CD8-positive, alpha-beta memory T cell (primary cell): Measurements from ENCODE around the gene SUMF1. TPM values are rescaled to one million over a fixed set of nuclear protein-coding genes. Genes with fewer than 3 reads are reported as not detected.

Experiments
- CTCF ChIA-PET: fragments of 350-600 bp; sonication (Branson Sonifier 250); formaldehyde crosslinking; loops from one replicate; lab custom pipeline; 2021; ENCODE audit warnings: antibody characterized with exemption; lab: Charles Lee
- POLR2A ChIA-PET: fragments of 350-600 bp; sonication (Branson Sonifier 250); formaldehyde crosslinking; loops from one replicate; lab custom pipeline; 2021; ENCODE audit warnings: antibody characterized with exemption; lab: Charles Lee
- DNase-seq, 5 donors: peaks; one replicate each; pipeline versions ENCODE4 v3.0.0 to v3.0.0-alpha.2; 2020 to 2022; ENCODE audit warnings: mixed read lengths in 1 of 5
- H3K27ac ChIP-seq: one replicate; pipeline ENCODE4 v1.7.0; 2013; ENCODE audit warnings: low read depth, mild to moderate bottlenecking, low read length, moderate library complexity
- H3K27me3 ChIP-seq: 2 replicates; pipeline ENCODE4 v1.7.0; 2013; ENCODE audit warnings: low read length, mild to moderate bottlenecking; ENCODE audit not compliant: insufficient read depth, poor library complexity, severe bottlenecking
- H3K36me3 ChIP-seq: 2 replicates; pipeline ENCODE4 v1.7.0; 2013; ENCODE audit warnings: mild to moderate bottlenecking, low read length, moderate library complexity; ENCODE audit not compliant: insufficient read depth
- H3K4me1 ChIP-seq: 2 replicates; pipeline ENCODE4 v1.7.0; 2013; ENCODE audit warnings: mild to moderate bottlenecking, low read length, moderate library complexity; ENCODE audit not compliant: insufficient read depth
- H3K4me3 ChIP-seq: 2 replicates; pipeline ENCODE4 v1.7.0; 2013; ENCODE audit warnings: mild to moderate bottlenecking, low read length
- H3K9me3 ChIP-seq: 2 replicates; pipeline ENCODE4 v1.7.0; 2013; ENCODE audit warnings: mild to moderate bottlenecking, low read length
- H3K27ac Mint-ChIP-seq, 8 donors: one replicate each; pipeline ENCODE4 v1.8.0; 2020 to 2021; ENCODE audit warnings: mixed read lengths in 8 of 8, mild to moderate bottlenecking in 6 of 8, inconsistent platforms in 3 of 8, moderate library complexity in 3 of 8
- H3K27me3 Mint-ChIP-seq, 2 donors: one replicate each; pipeline ENCODE4 v1.8.0; 2020 to 2021; ENCODE audit warnings: mixed read lengths in 2 of 2, mild to moderate bottlenecking in 1 of 2, moderate library complexity in 1 of 2
- H3K36me3 Mint-ChIP-seq, 3 donors: one replicate each; pipeline ENCODE4 v1.8.0; 2020 to 2021; ENCODE audit warnings: mixed read lengths in 3 of 3, inconsistent platforms in 1 of 3, mild to moderate bottlenecking in 1 of 3
- H3K4me1 Mint-ChIP-seq, 3 donors: one replicate each; pipeline ENCODE4 v1.8.0; 2020 to 2021; ENCODE audit warnings: mixed read lengths in 3 of 3, inconsistent platforms in 1 of 3, mild to moderate bottlenecking in 1 of 3
- H3K4me3 Mint-ChIP-seq, 7 donors: one replicate each; pipeline ENCODE4 v1.8.0; 2020 to 2021; ENCODE audit warnings: mixed read lengths in 7 of 7, mild to moderate bottlenecking in 6 of 7, moderate library complexity in 4 of 7, inconsistent platforms in 2 of 7
- H3K9me3 Mint-ChIP-seq, 5 donors: one replicate each; pipeline ENCODE4 v1.8.0; 2020 to 2022; ENCODE audit warnings: mixed read lengths in 5 of 5, mild to moderate bottlenecking in 3 of 5, moderate library complexity in 2 of 5, inconsistent platforms in 1 of 5
- polyA plus RNA-seq: library from polyadenylated mRNA; unstranded; fragments of 300-500 nt; fragmentation: Illumina TruSeq; gene quantifications from one replicate; pipeline ENCODE4 v1.2.3, GENCODE V29; 2021
- total RNA-seq, 2 experiments: library from RNA; stranded (reverse); gene quantifications; one replicate each; pipeline ENCODE4 v1.2.3, GENCODE V29; 2021

Gene SUMF1
- total and polyA plus RNA-seq, 3 experiments from 2014 or later, result 12.1 to 28.7 (median 13.0) TPM

DNA sequence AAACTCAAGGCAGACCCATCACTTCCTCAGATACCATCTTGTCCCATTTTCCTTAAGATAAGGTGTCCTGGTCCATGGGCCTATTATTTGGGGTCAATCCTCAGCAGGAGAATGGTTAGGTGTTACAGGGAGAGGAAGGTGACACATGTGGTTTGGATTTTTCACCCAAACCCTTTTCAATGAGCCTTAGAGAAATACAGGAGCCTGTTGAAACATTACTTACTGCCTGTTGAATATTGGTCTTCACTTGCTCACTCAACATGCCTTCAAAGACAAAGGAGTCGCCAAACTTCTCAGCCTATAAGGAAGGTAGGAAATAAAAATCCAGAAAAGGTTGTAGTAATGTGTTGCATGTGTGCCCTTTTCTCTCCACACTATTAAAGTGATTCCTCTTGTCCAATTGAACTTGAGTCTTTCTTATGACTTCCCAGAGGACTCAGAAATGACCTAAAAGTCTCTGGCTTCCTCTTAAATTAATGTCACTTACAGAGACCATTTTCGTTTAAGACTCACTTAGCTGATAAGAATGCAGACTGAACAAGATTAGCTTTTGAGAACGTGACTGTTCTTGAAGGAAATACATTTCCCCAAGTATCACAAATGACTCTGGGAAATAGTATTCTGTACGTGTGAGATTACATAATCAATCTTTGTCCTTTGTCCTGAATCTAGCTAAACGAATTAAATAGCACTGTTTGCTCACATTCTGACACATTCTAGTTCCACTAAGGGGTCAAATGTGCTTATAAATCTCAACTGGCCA is 17.8 kb downstream of the SUMF1 start:
- Mint-ChIP-seq H3K4me3 (no peak overlapping the region), H3K36me3 (peaks cover 0 to 76% (median 31%) of the 10 kb centered on the region in 3 donors), H3K27ac (no peak overlapping the region), H3K9me3 (no peaks in the 10 kb centered on the region), H3K4me1 (peaks cover 3 to 5% (median 3%) of the 10 kb centered on the region in 3 donors), H3K27me3 (no peaks in the 10 kb centered on the region)
- no peak overlapping the region for H3K27ac ChIP-seq
- H3K27me3 ChIP-seq, result no peaks in the 10 kb centered on the region
- ChIA-PET POLR2A (no interaction called here), CTCF (no interaction called here)
- H3K4me1 ChIP-seq, result no peaks in the 10 kb centered on the region
- no peak for DNase-seq
- H3K4me3 ChIP-seq, result no peak overlapping the region
- H3K9me3 ChIP-seq, result no peaks in the 10 kb centered on the region
- peaks cover 5% of the 10 kb centered on the region for H3K36me3 ChIP-seq

DNA sequence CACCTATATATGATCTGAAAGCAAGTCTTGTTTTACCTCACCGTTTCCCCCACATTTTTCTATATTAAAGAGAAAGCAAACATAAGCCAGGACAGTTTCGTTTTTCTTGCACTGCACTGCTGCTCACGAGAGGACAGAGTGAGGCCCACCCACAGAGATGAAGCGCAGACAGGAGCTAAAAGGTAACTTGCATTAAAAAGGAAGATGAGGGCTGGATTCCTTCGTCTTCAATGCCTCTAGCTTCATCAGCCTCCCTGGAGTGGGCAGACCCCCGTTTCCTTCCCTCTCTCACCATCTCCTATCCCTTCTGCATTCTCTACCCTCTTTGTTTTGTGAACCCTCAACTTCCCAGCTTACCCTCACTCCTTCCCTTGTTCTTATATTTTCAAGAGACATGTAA is 18.9 kb downstream of the SUMF1 start:
- ChIA-PET CTCF (no interaction called here), POLR2A (no interaction called here)
- H3K27ac ChIP-seq, result no peak overlapping the region
- Mint-ChIP-seq H3K4me3 (no peak overlapping the region), H3K27me3 (no peaks in the 10 kb centered on the region), H3K36me3 (peaks cover 0 to 86% (median 33%) of the 10 kb centered on the region in 3 donors), H3K9me3 (no peaks in the 10 kb centered on the region), H3K27ac (peak overlapping the region in 1 of 8 donors; percentile 86), H3K4me1 (peaks cover 3 to 5% (median 3%) of the 10 kb centered on the region in 3 donors)
- H3K4me3 ChIP-seq, result no peak overlapping the region
- no peaks in the 10 kb centered on the region for H3K27me3 ChIP-seq
- H3K9me3 ChIP-seq, result no peaks in the 10 kb centered on the region
- no peaks in the 10 kb centered on the region for H3K4me1 ChIP-seq
- peaks cover 5% of the 10 kb centered on the region for H3K36me3 ChIP-seq
- DNase-seq, result no peak

DNA sequence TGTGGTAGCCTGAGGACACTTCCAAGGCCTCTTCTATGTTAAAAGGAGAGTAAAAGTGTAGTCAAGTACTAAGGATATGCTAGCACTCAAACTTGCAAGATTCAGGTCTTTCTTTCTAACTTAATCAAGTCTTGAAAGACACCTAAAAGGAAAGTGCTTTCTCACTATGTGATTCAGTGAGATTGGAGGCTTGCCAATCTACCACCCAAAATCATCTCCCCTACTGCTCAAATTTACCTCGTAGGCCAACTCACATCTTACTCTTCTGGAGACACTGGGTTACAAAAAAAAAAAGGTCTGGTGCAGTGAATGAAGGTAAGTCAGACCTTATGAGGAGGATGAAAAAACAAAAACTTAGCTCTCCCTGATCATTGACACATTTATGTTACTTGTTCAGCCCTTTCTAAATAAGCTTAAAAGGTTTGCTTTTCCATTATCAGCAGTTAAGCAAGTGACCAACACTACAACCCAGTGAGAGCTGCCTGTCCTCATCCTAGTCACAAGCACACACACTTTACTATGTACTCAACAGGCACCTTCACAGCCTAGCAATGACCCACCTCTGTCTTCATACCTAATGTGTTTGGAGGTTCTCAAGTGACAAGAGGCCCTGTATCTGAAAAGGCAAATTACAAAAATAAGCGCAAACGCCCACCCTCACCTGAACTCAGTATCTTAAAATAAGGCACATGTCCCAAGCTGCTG is 19.6 kb downstream of the SUMF1 start:
- ChIA-PET POLR2A (no interaction called here), CTCF (no interaction called here)
- H3K27me3 Mint-ChIP-seq, result no peaks in the 10 kb centered on the region
- H3K4me3 Mint-ChIP-seq, result no peak overlapping the region
- no peaks in the 10 kb centered on the region for H3K9me3 Mint-ChIP-seq
- Histone ChIP-seq H3K4me3 (no peak overlapping the region), H3K4me1 (no peaks in the 10 kb centered on the region), H3K27me3 (no peaks in the 10 kb centered on the region), H3K9me3 (no peaks in the 10 kb centered on the region), H3K27ac (no peak overlapping the region), H3K36me3 (peaks cover 5% of the 10 kb centered on the region)
- peak overlapping the region in 2 of 8 donors; percentile 26 to 76 for H3K27ac Mint-ChIP-seq
- H3K36me3 Mint-ChIP-seq, result peaks cover 0 to 85% (median 29%) of the 10 kb centered on the region in 3 donors
- DNase-seq, result no peak
- H3K4me1 Mint-ChIP-seq, result peaks cover 0 to 2% (median 0%) of the 10 kb centered on the region in 3 donors

DNA sequence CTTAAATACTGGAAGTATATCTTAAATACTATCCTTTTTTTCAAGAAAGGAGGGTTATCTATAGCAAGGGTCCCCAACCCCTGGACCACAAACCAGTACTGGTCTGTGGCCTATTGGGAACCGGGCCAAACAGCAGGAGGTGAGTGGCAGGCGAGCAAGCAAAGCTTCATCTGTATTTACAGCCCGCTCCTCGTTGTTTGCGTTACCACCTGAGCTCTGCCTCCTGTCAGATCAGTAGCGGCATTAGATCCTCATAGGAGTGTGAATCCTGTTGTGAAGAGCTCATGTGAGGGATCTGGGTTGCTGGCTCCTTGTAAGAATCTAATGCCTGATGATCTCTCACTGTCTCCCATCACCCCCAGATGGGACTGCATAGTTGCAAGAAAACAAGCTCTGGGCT is 26.1 kb downstream of the SUMF1 start:
- H3K36me3 Mint-ChIP-seq, result peaks cover 0 to 60% (median 25%) of the 10 kb centered on the region in 3 donors
- no peak overlapping the region for H3K27ac ChIP-seq
- no peak overlapping the region for H3K4me3 Mint-ChIP-seq
- no peak for DNase-seq
- ChIA-PET POLR2A (no interaction called here), CTCF (no interaction called here)
- no peaks in the 10 kb centered on the region for H3K9me3 Mint-ChIP-seq
- peak overlapping the region in 1 of 8 donors; percentile 11 for H3K27ac Mint-ChIP-seq
- H3K9me3 ChIP-seq, result no peaks in the 10 kb centered on the region
- H3K4me3 ChIP-seq, result no peak overlapping the region
- H3K36me3 ChIP-seq, result peaks cover 8% of the 10 kb centered on the region
- H3K27me3 ChIP-seq, result no peaks in the 10 kb centered on the region
- H3K4me1 ChIP-seq, result no peaks in the 10 kb centered on the region
- H3K4me1 Mint-ChIP-seq, result peaks cover 0 to 5% (median 3%) of the 10 kb centered on the region in 3 donors
- H3K27me3 Mint-ChIP-seq, result no peaks in the 10 kb centered on the region

DNA sequence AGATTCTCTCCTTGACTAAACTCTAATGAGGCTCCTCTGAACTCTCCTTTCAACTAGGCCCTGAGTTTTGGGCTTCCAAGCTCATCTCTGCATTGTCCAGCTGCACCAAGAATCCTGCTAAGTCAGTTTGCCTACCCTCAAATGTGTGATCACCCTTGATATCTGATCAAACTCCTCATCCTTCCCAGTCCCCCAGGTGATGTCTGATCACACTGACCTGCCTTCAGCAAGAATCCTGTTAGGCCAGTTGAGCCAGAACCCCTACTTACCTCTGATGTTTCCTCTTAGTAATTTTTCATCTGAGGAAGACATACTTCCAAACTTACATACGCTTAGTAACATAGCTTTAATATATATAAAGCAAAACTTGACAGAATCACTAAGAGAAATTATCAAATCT is 28.8 kb downstream of the SUMF1 start:
- Mint-ChIP-seq H3K36me3 (peaks cover 4 to 52% (median 28%) of the 10 kb centered on the region in 3 donors), H3K27me3 (no peaks in the 10 kb centered on the region), H3K4me1 (peaks cover 0 to 5% (median 3%) of the 10 kb centered on the region in 3 donors), H3K9me3 (no peaks in the 10 kb centered on the region), H3K4me3 (no peak overlapping the region), H3K27ac (peak overlapping the region in 1 of 8 donors; percentile 40)
- CTCF ChIA-PET, result no interaction called here
- no peaks in the 10 kb centered on the region for H3K4me1 ChIP-seq
- peaks cover 3% of the 10 kb centered on the region for H3K36me3 ChIP-seq
- no peak overlapping the region for H3K27ac ChIP-seq
- H3K9me3 ChIP-seq, result no peaks in the 10 kb centered on the region
- H3K27me3 ChIP-seq, result no peaks in the 10 kb centered on the region
- H3K4me3 ChIP-seq, result no peak overlapping the region
- no peak for DNase-seq
- POLR2A ChIA-PET, result no interaction called here

DNA sequence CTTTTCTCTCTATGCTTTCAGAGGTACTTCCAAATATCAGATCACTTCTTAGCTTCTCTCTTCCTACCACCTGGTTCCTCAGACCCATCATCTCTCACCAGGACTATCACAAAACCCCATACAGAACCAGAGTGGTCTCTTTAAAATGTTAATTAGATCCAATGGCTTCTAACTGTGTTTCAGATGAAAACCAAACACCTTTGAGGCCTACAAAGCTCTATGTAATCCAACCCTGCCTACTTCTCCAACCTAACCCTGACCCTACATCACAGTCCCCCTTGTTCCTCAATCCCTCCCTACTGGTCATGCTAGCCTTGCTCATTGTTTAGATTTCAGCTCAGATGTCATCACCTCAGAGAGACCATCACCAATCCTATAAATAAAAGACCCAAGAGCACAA is 34.8 kb downstream of the SUMF1 start:
- peak overlapping the region in 1 of 8 donors; percentile 6 for H3K27ac Mint-ChIP-seq
- no peaks in the 10 kb centered on the region for H3K9me3 Mint-ChIP-seq
- no peaks in the 10 kb centered on the region for H3K36me3 ChIP-seq
- peaks cover under 1 to 4% (median 3%) of the 10 kb centered on the region in 3 donors for H3K4me1 Mint-ChIP-seq
- no peaks in the 10 kb centered on the region for H3K9me3 ChIP-seq
- no peaks in the 10 kb centered on the region for H3K27me3 Mint-ChIP-seq
- no peak overlapping the region for H3K4me3 ChIP-seq
- ChIA-PET CTCF (no interaction called here), POLR2A (no interaction called here)
- no peaks in the 10 kb centered on the region for H3K4me1 ChIP-seq
- H3K4me3 Mint-ChIP-seq, result no peak overlapping the region
- H3K27me3 ChIP-seq, result no peaks in the 10 kb centered on the region
- H3K36me3 Mint-ChIP-seq, result peaks cover 17 to 38% (median 30%) of the 10 kb centered on the region in 3 donors
- DNase-seq, result no peak
- H3K27ac ChIP-seq, result no peak overlapping the region

DNA sequence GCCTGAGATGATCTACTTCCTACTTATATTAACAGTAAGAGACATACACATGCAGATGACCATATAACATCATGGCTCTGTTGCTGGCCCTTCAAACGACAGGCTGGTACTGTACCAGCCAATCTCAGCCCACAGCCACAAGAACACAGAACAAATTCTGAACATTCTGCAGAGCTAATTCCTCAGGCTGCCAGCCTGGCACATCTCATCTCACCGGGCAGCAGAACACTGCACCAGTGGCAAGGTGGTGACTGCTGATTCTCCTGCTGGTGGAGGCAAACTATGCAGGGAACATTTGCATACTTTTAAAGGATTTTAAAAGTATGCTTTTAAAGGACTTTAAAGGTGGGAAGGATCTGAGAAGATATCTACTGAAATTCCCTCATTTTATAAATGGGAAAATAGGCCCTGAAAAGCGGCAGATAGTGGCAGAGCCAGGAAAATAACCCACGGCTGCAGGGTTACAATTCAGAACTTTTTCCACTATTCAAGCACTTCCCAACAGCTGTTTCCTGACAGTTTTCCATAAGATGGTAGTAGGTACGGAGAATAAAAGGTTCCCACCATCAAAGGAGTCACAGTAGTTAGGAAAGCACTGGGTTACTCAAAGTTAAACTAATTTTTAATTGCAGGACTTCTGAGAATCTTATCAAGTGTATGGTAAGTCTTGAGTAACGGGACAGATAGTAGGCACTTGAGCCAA is 37.3 kb downstream of the SUMF1 start:
- no peak overlapping the region for H3K4me3 ChIP-seq
- CTCF ChIA-PET, result no interaction called here
- no peaks in the 10 kb centered on the region for H3K9me3 Mint-ChIP-seq

More for the DNA sequence above, 37.3 kb downstream of the SUMF1 start:
- POLR2A ChIA-PET, result no interaction called here
- no peak overlapping the region for H3K4me3 Mint-ChIP-seq
- peaks cover 6 to 20% (median 16%) of the 10 kb centered on the region in 3 donors for H3K4me1 Mint-ChIP-seq
- DNase-seq, result no peak
- Histone ChIP-seq H3K4me1 (no peaks in the 10 kb centered on the region), H3K36me3 (no peaks in the 10 kb centered on the region), H3K27ac (no peak overlapping the region), H3K9me3 (no peaks in the 10 kb centered on the region), H3K27me3 (no peaks in the 10 kb centered on the region)
- no peak overlapping the region for H3K27ac Mint-ChIP-seq
- peaks cover 17 to 32% (median 24%) of the 10 kb centered on the region in 3 donors for H3K36me3 Mint-ChIP-seq
- no peaks in the 10 kb centered on the region for H3K27me3 Mint-ChIP-seq
